DMS153 treated with DMSO at 0.1 percent for 48 hours (cell line): ENCODE measurements around the gene PRUNE2.

Experiments
- DNase-seq: peaks from one replicate; lab custom pipeline; 2025; ENCODE audit not compliant: unreplicated experiment; lab: John Stamatoyannopoulos, UW

The PRUNE2 gene

GRCh38 chr9:76637416-76637815 lies 268.5 kb downstream of the PRUNE2 start:
- no peak for DNase-seq

GRCh38 chr9:76634356-76635054 lies 271.4 kb downstream of the PRUNE2 start:
- no peak for DNase-seq

DNA sequence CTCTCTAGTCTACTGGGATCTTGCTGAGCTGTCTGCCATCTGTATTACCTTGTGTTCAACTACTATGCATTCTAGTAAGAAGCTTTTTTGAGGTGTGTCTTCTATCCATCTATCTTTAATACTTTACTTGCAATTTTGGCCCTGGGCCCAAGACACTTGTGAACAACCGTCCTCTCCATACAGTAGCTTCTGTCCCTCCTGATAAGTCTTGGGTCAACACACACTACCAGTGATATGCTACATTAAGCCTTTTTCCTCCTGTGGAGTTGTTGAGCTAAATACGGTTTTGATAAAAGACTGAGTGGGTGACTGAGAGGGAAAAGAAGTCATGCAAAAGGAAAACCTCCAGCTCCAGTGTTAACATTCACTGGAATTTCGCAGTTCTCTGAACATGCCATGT lies 275.0 kb downstream of the PRUNE2 start:
- DNase-seq, result no peak

- DNase-seq, result no peak
These were observed 276.5 kb downstream of the PRUNE2 start for GRCh38 chr9:76629205-76629990.

DNA sequence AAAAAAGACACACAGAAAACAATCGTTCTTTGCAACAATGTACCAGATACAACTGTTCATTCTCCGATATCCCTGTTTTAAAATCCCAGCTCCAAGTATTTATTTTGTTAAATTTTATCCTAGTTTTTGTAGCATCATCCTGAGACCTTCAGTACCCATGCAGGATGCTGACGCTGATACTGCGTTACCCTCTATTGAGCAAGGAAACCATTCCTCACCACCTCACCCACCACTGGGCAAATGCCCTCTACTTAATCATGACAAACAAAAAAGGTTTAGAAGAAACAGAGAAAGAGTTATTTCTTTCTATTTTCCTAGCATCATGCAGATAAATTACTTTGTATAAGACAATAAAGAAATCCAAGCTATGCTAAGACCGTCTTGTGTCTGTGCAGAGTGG lies 277.8 kb downstream of the PRUNE2 start:
- no peak for DNase-seq

DNA sequence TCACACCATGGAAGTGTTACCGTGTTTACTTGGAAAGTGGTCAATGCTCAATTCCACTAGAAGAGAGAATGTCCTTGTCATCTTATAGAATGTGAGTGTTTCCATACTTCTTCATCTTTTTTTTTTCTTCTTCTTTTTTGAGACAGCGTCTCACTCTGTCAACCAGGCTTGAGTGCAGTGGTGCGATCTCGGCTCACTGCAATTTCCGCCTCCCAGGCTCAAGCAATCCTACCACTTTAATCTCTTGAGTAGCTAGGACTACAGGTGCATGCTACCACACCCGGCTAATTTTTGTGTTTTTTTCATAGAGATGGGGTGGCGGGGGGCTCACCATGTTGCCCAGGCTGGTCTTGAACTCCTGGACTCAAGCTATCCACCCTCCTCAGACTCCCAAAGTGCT lies 278.9 kb downstream of the PRUNE2 start:
- DNase-seq, result no peak

DNA sequence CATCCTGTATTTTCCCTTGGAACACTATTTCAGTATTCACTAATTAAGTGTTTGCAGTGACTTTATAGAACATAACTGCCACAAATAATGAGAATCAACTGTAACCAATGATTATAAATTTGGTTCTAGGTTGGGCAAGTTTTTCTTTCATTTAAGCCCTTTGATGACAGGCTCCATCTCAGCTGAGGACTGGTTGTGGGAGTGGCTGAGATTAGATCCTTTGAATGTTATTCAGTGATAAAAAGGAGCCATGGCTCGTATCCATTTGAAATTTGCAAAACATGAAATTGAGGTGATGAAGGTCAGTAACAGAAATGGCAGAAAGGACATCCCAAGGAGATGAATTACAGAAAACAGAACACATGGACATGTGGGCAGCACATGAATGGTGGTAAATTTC lies 279.8 kb downstream of the PRUNE2 start:
- no peak for DNase-seq

GRCh38 chr9:76624391-76625048 lies 281.4 kb downstream of the PRUNE2 start:
- DNase-seq, result no peak

DNA sequence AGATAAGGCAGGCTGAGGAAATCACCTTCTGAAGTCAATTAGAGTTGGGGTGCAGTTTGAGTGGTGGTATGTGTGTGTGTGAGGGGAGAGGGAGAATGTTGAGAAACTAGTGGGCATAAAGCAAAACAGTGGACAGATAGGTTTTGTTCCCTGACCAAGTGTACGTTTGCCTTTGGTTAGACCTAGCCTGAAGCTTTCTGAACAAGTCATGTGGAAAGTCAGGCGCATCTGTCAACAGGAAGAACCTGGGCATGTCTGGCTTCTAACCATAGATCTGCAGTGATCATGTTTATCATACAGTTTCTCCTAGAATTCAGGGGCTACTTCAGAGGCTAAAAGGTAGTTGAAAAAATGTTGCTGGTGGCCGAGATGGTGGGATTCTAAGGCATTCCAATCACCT lies 284.9 kb downstream of the PRUNE2 start:
- no peak for DNase-seq

DNA sequence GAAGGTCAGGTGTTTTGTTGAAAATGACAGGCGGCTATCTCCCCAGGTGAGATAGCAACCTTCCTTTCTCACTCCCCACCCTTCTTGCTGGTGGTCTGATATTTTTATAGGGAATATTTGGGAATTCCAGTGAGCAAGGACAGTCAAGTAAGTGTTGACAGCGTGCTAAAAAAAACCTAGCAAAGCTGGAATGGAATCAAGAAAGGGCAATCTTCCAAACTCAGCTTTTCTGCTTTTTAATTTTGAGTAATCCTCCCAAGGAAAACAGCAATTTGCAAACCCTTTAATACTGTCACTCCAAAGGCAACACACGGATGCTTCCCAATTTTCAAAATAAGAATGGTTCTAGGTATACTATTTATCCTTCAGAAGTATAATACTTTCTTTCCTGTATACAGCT lies 285.3 kb downstream of the PRUNE2 start:
- no peak for DNase-seq

DNA sequence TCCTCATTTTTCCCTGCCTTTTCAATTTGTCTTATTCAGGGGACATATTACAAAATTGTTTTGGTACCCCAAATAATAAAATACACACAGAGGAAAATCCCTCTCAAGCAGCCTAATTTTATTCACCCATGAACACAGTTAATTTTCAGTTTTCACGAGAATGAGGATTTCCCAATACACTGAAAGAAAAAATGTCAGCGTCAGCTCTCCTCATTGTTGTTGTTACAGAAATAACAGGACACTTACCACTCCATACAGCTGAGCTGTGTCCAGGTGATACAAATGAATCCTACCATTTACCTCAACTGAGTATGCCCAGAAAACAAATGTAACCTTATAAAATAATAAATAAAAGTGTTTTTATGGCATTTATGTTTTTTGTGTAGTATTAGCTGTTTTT lies 286.3 kb downstream of the PRUNE2 start:
- no peak for DNase-seq

- DNase-seq, result no peak
These were observed 286.7 kb downstream of the PRUNE2 start for GRCh38 chr9:76619197-76619596.

- DNase-seq, result no peak
These were observed 287.2 kb downstream of the PRUNE2 start for GRCh38 chr9:76618762-76619161.

DNA sequence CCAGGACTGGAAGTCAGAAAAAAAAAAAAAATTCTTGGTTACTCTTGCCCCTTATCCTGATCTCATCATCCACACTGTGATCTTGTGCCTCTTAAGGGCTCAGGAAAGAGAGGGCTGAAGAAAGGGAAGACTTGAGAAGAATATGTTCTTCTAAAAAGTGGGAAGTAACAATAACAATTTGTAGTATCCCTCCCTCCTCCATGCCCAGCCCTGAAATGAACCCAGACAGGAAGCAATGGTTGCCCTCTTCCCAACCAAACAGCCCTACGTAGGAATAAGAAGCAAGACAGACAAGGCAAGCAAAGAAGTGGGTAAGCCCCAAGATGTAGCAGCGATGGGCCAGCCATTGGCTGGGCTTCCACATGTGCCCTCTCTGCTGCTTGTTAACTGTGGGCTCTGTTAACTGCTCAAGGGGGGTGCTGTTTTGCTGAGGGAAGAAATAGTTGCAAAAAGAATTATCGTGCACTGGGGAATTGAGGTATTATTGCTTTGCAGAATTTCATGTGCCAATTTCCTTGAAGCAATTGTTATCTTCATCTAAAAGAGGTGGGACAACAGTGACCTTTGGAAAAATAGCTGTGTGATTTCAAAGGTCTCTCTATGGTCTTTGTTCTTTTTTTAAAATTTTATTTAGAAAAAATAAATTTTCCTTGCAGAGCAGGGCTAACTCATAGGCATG lies 288.3 kb downstream of the PRUNE2 start:
- no peak for DNase-seq

GRCh38 chr9:76616780-76617179 lies 289.1 kb downstream of the PRUNE2 start:
- no peak for DNase-seq

- DNase-seq, result no peak
These were observed 290.7 kb downstream of the PRUNE2 start for GRCh38 chr9:76615177-76615603.

DNA sequence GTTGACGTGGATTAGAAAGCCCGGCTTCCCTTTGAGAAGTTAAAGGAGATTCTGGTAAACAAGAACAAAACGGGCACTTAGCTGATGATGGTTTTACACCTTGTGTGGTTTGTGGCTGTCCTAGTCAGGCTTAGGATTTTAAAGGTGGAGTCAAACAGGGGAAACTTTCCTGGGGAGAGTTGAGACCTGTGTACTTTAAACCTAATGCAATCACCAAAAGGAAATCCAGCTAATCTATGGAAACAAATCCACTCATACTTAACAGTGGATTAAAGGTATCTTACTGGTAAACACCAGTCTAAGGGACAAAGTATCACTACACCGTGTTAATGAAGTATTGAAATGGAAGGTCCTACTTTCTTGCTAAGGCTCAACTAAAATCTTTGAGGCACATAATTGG lies 291.9 kb downstream of the PRUNE2 start:
- no peak for DNase-seq

GRCh38 chr9:76613150-76613781 lies 292.6 kb downstream of the PRUNE2 start:
- DNase-seq, result no peak

DNA sequence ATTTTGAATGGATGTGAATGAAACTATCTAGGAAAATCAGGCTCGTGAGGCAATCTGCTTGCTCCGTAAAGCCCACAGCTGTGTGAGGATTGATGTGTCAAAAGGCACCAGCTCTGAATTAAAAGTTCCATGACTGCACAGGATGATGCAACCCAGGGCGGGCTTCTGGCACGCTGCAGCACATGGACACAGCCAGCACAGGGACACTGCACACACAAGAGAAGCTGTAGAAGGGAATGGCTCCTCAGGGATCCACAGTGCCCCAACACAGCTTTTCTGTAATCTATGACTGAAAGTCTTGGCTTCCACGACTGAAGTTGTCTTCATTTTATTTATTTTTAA lies 295.9 kb downstream of the PRUNE2 start:
- DNase-seq, result no peak

GRCh38 chr9:76609285-76610010 lies 296.5 kb downstream of the PRUNE2 start:
- DNase-seq, result no peak
